ENCODE measurements around the gene OR2W1.

Gene OR2W1

GRCh38 chr6:29005183-29005885 lies 39.6 kb downstream of the OR2W1 start, which contains the start of gene ZNF311:
TSS of gene ZNF311 (minus strand) at chr6:29005315. CDS start at chr6:29003954, 1,361 bp downstream.
- DNase-seq (ENCODE audit: extremely low spot score, insufficient read length, low read depth) = no peak
- no peak for FAIRE-seq

- no peak for DNase-seq (ENCODE audit: extremely low spot score, insufficient read length, low read depth)
- no peak for FAIRE-seq
Measured at GRCh38 chr6:28996844-28997510, 48.0 kb downstream of the OR2W1 start.

GRCh38 chr6:28995093-28995650 lies 49.8 kb downstream of the OR2W1 start:
- FAIRE-seq (no peak), DNase-seq (ENCODE audit: extremely low spot score, insufficient read length, low read depth) (no peak)
